ENCODE data around the gene HEYL.
"Not testable (repeated sequence)": the region's sequence is repeated elsewhere in the genome, so short reads cannot be mapped to it uniquely, and the experiment has no call there.

The HEYL gene

GRCh38 chr1:39635205-39635870, 4.1 kb downstream of the HEYL start:
- DNase-seq, result no peak

- DNase-seq, result no peak
These were observed 6.0 kb downstream of the HEYL start for GRCh38 chr1:39633422-39633821.

GRCh38 chr1:39632682-39633417, 6.6 kb downstream of the HEYL start:
- no peak for DNase-seq

GRCh38 chr1:39632323-39632681, 7.1 kb downstream of the HEYL start:
- no peak for DNase-seq

GRCh38 chr1:39631361-39632322, 7.8 kb downstream of the HEYL start:
- no peak for DNase-seq

- DNase-seq, result no peak
These were observed 10.6 kb downstream of the HEYL start for GRCh38 chr1:39628807-39629350.

- no peak for DNase-seq
These were observed 12.8 kb downstream of the HEYL start for GRCh38 chr1:39626646-39627045.

GRCh38 chr1:39625462-39626273, 13.8 kb downstream of the HEYL start:
- DNase-seq, result no peak

- DNase-seq, result no peak
These were observed 14.4 kb downstream of the HEYL start for GRCh38 chr1:39625009-39625408.

- no peak for DNase-seq
These were observed 16.4 kb downstream of the HEYL start for GRCh38 chr1:39623053-39623452.

GRCh38 chr1:39622427-39622826, 17.0 kb downstream of the HEYL start:
- DNase-seq, result no peak

GRCh38 chr1:39620659-39621165, 18.7 kb downstream of the HEYL start:
- no peak for DNase-seq

GRCh38 chr1:39617488-39618049, 21.9 kb downstream of the HEYL start:
- no peak for DNase-seq

GRCh38 chr1:39615086-39615673, 24.3 kb downstream of the HEYL start:
- DNase-seq, result no peak

GRCh38 chr1:39614488-39614887, 25.0 kb downstream of the HEYL start:
- DNase-seq, result no peak

- no peak for DNase-seq
These were observed 26.2 kb downstream of the HEYL start for GRCh38 chr1:39613250-39613649.

- DNase-seq, result no peak
These were observed 29.7 kb downstream of the HEYL start for GRCh38 chr1:39609618-39610331.

GRCh38 chr1:39608921-39609320, 30.5 kb downstream of the HEYL start:
- no peak for DNase-seq

GRCh38 chr1:39603677-39604076, 35.8 kb downstream of the HEYL start:
- DNase-seq, result not testable (repeated sequence)

GRCh38 chr1:39601667-39602255, 37.7 kb downstream of the HEYL start:
- DNase-seq, result not testable (repeated sequence)

Measured in cerebellar nuclear complex (tissue), 1 donor.